Measurements from ENCODE around the gene SNX5. TPM values are rescaled to one million over a fixed set of nuclear protein-coding genes. Genes with fewer than 3 reads are reported as not detected.

SNX5 gene
- total and polyA plus RNA-seq, 2 of the 8 experiments (the other 6 are each of a cell fraction or from before 2014, with no cell fraction given) = 155 to 194 TPM

- H2BK5ac ChIP-seq (ENCODE audit: low read depth, low read length) = no peak overlapping the region
- FAIRE-seq = no peak
- H4K8ac ChIP-seq (ENCODE audit: extremely low read depth, insufficient read depth, low read length) = no peak overlapping the region
- H3K18ac ChIP-seq (ENCODE audit: extremely low read depth, low read length) = no peak overlapping the region
- no peaks in the 10 kb centered on the region; a peak in 1 of 7 replicates for H3K27me3 ChIP-seq (replicated peaks in 1 of 4; ENCODE audit: control insufficient read depth in 3 of 4, extremely low read depth in 1 of 4, insufficient read depth in 3 of 4, low read length in 3 of 4)
- H2AFZ ChIP-seq (ENCODE audit: low read length) = no peak overlapping the region
- H2BK15ac ChIP-seq (ENCODE audit: low read length) = no peak overlapping the region
- H2BK120ac ChIP-seq (replicated peaks; ENCODE audit: low read depth, low read length) = no peak overlapping the region
- ChIA-PET POLR2A (ENCODE audit: partially characterized antibody) (interaction anchor here (1.2 kb wide), 1 partner anchor 282 kb away, joined by 4 read pairs; no protein-coding TSS in a partner anchor), CTCF (ENCODE audit: partially characterized antibody) (interaction anchor here (0.8 kb wide), 1 partner anchor 17 kb away, joined by 3 read pairs; no protein-coding TSS in a partner anchor)
- H3K14ac ChIP-seq (ENCODE audit: insufficient read length) = no peak overlapping the region
- 82% methylated on average over 2 of the region's 2 CpGs; no CpG with 5 or more reads in 1 of the 2 experiments for WGBS, 2 experiments (ENCODE audit: extremely low coverage in 1 of 2, insufficient coverage in 1 of 2, insufficient read length in 1 of 2, insufficient replicate concordance in 2 of 2, low coverage in 1 of 2, low lambda C conversion rate in 2 of 2, missing lambda C conversion rate in 1 of 2)
- peaks cover 6 to 19% (median 11%) of the 10 kb centered on the region in 4 experiments for H3K4me1 ChIP-seq (replicated peaks in 1 of 4; ENCODE audit: control insufficient read depth in 3 of 4, insufficient read depth in 4 of 4, low read length in 3 of 4)
- H4K91ac ChIP-seq (replicated peaks; ENCODE audit: insufficient read length, low read length) = no peak overlapping the region
- no peaks in the 10 kb centered on the region for H3K36me3 ChIP-seq (ENCODE audit: control insufficient read depth in 2 of 4, insufficient read depth in 4 of 4, low read length in 3 of 4)
- no peak overlapping the region for H3K4me2 ChIP-seq (ENCODE audit: insufficient read depth in 1 of 2, low read depth in 2 of 2, low read length in 2 of 2)
- 0 out of 2 replicates have a peak, but pooled peaks cover 3% of the 10 kb centered on the region for H3K23me2 ChIP-seq (ENCODE audit: low read depth, low read length)
- H3K9me3 ChIP-seq (ENCODE audit: insufficient read depth in 2 of 2, low read depth in 1 of 2, low read length in 1 of 2) = peaks cover 15 to 17% of the 10 kb centered on the region in 2 experiments; a peak in 3 of 4 replicates
- H3K4me3 ChIP-seq (ENCODE audit: extremely low read depth in 1 of 4, insufficient read depth in 2 of 4, low read depth in 3 of 4, low read length in 4 of 4) = no peak overlapping the region
- H3K79me1 ChIP-seq (ENCODE audit: low read depth, low read length) = no peaks in the 10 kb centered on the region
- H3K27ac ChIP-seq (ENCODE audit: low read depth, low read length) = no peak overlapping the region
- no peak overlapping the region for H3K4ac ChIP-seq (replicated peaks; ENCODE audit: insufficient read length, low read depth, low read length)
- no peak overlapping the region for H3K9ac ChIP-seq (replicated peaks in 1 of 4; ENCODE audit: extremely low read depth in 1 of 4, low read depth in 3 of 4, low read length in 3 of 4)
- no peak overlapping the region for H2BK12ac ChIP-seq (ENCODE audit: low read depth, low read length)
- H3K79me2 ChIP-seq (ENCODE audit: control insufficient read depth in 1 of 2, insufficient read depth in 2 of 2, low read length in 2 of 2) = no peaks in the 10 kb centered on the region
- no peak overlapping the region for H3K56ac ChIP-seq (replicated peaks; ENCODE audit: insufficient read length, low read depth, low read length)
- no peaks in the 10 kb centered on the region for H4K20me1 ChIP-seq (replicated peaks in 1 of 2; ENCODE audit: control insufficient read depth in 1 of 2, insufficient read depth in 2 of 2, low read length in 2 of 2)
- no peak for DNase-seq (ENCODE audit: low read depth in 1 of 2, low spot score in 2 of 2)
- no peak overlapping the region for H4K5ac ChIP-seq (ENCODE audit: insufficient read length, low read depth, low read length)
- H2BK20ac ChIP-seq (ENCODE audit: low read length) = no peak overlapping the region
- H3K23ac ChIP-seq (ENCODE audit: insufficient read length) = no peak overlapping the region
- H2AK5ac ChIP-seq (ENCODE audit: low read depth, low read length) = no peak overlapping the region
- TF ChIP-seq KDM4A (IDR thresholded peaks at IDR 0.05; ENCODE audit: low read depth, low read length, severe bottlenecking) (no peak), TCF12 (IDR thresholded peaks at IDR 0.05; ENCODE audit: low read depth, low read length) (no peak), HDAC6 (IDR thresholded peaks at IDR 0.05; ENCODE audit: low read depth, low read length) (no peak), SIRT6 (IDR thresholded peaks at IDR 0.05; ENCODE audit: low read length) (no peak), CTBP2 (IDR thresholded peaks at IDR 0.05; ENCODE audit: borderline replicate concordance, insufficient read depth, insufficient read length, low read length) (no peak), RNF2 (IDR thresholded peaks at IDR 0.05; ENCODE audit: borderline replicate concordance, low read depth, low read length, missing control alignments, poor library complexity, severe bottlenecking) (no peak), ASH2L (IDR thresholded peaks at IDR 0.05; ENCODE audit: low read length) (no peak), RFX5 (IDR thresholded peaks at IDR 0.05; ENCODE audit: borderline replicate concordance, low read depth, low read length) (no peak), E2F6 (IDR thresholded peaks at IDR 0.05) (no peak), MAFK (IDR thresholded peaks at IDR 0.05; ENCODE audit: low read depth, low read length) (no peak)
Measured at GRCh38 chr20:17892189-17892938, 76.2 kb downstream of the SNX5 start.
